Measurements from ENCODE around the gene EVI5. TPM values are rescaled to one million over a fixed set of nuclear protein-coding genes. Genes with fewer than 3 reads are reported as not detected.

The EVI5 gene
- total and polyA plus RNA-seq, 12 donors = 4.6 to 46.2 (median 24.6) TPM

DNA sequence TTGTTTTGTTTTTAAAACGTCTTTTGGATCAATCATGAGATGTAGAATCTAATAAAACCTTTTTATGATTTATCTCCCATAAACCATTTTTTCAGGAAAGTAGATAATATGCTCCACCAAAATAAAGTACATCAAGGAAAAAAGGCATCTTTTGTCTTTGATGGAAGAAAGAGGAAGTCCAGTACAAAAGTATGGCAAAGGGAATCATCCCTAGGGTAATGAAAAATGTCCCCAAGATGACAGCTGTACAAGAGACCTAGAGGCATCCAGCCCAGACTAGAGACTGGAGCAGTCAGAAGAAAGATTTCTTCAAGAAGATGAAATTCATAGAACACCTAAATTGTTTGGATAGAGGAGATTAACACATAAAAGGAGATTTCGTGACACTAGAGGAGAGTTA is 265.9 kb downstream of the EVI5 start:
- ATAC-seq (no peak), DNase-seq (no peak)
- Histone ChIP-seq H3K4me3 (no peak overlapping the region), H3K9me3 (no peaks in the 10 kb centered on the region), H3K27ac (no peak overlapping the region), H3K4me1 (no peaks in the 10 kb centered on the region), H3K27me3 (no peaks in the 10 kb centered on the region), H3K36me3 (peaks cover 0 to 20% (median 0%) of the 10 kb centered on the region in 9 donors)
- TF ChIP-seq, protein P1, sequence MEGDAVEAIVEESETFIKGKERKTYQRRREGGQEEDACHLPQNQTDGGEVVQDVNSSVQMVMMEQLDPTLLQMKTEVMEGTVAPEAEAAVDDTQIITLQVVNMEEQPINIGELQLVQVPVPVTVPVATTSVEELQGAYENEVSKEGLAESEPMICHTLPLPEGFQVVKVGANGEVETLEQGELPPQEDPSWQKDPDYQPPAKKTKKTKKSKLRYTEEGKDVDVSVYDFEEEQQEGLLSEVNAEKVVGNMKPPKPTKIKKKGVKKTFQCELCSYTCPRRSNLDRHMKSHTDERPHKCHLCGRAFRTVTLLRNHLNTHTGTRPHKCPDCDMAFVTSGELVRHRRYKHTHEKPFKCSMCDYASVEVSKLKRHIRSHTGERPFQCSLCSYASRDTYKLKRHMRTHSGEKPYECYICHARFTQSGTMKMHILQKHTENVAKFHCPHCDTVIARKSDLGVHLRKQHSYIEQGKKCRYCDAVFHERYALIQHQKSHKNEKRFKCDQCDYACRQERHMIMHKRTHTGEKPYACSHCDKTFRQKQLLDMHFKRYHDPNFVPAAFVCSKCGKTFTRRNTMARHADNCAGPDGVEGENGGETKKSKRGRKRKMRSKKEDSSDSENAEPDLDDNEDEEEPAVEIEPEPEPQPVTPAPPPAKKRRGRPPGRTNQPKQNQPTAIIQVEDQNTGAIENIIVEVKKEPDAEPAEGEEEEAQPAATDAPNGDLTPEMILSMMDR (IDR thresholded peaks at IDR 0.05) = no peak
- intact Hi-C loops (cut with DNase I) = no loop called here
- WGBS, 2 donors = 71 to 73% methylated on average over 2 of the region's 2 CpGs

DNA sequence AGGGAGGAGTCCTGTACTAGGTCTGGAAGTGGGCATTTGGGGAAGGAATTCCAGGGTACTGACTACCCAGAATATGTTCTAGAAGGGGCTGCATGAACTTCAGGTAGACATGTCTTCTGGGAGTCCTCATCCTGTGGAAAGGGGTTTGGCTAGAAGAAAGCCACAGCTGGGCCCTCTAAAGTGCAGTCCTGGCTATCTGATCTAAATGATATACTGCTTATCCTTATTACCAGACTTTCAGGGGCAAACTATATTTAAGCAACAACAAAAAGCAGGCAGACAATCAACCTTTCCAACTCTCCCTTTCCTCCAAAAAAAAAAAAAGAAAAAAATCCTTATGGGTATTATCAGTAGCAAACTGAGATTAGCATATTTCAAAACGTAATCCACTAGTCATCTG is 268.3 kb downstream of the EVI5 start:
- intact Hi-C loops (cut with DNase I) = no loop called here
- TF ChIP-seq, protein P1 (IDR thresholded peaks at IDR 0.05) = no peak
- ATAC-seq = no peak

DNA sequence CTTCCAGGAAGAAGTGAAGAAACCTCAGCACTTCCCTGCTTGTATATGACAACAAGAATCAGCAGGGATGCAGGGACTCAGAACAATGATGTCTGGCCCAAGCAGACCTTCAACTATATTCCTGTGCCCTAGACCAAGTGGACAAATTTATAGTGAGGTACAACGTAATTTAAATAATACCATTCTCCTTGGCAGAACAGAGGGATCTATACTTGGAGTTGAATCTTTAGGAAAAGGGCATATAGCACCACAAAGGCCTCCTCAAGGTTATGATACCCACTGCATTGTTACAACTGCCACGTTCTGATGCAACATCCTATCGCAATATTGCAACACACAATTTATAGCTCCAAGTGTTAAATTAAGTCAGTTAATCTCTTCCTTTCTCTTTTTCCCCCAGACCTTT is 269.1 kb downstream of the EVI5 start:
- 90 to 97% methylated on average over 3 of the region's 3 CpGs for WGBS, 2 donors
- H3K27me3 ChIP-seq = no peaks in the 10 kb centered on the region
- no peak overlapping the region for H3K4me3 ChIP-seq
- ATAC-seq (no peak), DNase-seq (no peak)
- TF ChIP-seq, protein P1 (IDR thresholded peaks at IDR 0.05) = no peak
- intact Hi-C loops (cut with DNase I) = no loop called here
- peaks cover 0 to 43% (median 0%) of the 10 kb centered on the region in 9 donors for H3K36me3 ChIP-seq
- H3K9me3 ChIP-seq = no peaks in the 10 kb centered on the region
- H3K27ac ChIP-seq = no peak overlapping the region
- H3K4me1 ChIP-seq = no peaks in the 10 kb centered on the region

More for the DNA sequence above, 268.3 kb downstream of the EVI5 start:
- no peak for DNase-seq
- 75 to 80% methylated on average over 1 of the region's 1 CpG for WGBS, 2 donors
- Histone ChIP-seq H3K4me3 (no peak overlapping the region), H3K36me3 (peaks cover 0 to 35% (median 0%) of the 10 kb centered on the region in 9 donors), H3K27ac (no peak overlapping the region), H3K27me3 (no peaks in the 10 kb centered on the region), H3K9me3 (no peaks in the 10 kb centered on the region), H3K4me1 (no peaks in the 10 kb centered on the region)

DNA sequence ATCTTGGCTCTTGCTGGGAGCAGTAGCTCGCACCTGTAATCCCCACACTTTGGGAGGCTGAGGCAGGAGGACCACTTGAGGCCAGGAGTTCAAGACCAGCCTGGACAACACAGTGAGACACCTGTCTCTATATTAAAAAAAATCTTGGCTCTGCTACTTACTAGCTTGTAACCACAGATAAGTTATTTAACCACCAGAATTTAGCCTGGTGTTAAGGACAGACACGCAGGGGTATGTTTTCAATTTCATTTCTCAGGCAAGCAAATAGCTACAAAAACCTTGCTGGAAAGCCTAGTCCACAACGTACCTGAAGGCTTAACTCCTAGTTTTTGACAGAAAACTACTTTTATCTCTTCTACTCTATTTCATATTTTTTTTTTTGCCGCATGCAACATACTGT is 273.4 kb downstream of the EVI5 start:
- H3K36me3 ChIP-seq = peaks cover 0 to 33% (median 0%) of the 10 kb centered on the region in 9 donors
- DNase-seq = no peak
- TF ChIP-seq, protein P1 (IDR thresholded peaks at IDR 0.05) = no peak
- intact Hi-C loops (cut with DNase I) = no loop called here
- WGBS, 2 donors = 91 to 96% methylated on average over 4 of the region's 4 CpGs
- no peak for ATAC-seq
- H3K27ac ChIP-seq = no peak overlapping the region
- no peaks in the 10 kb centered on the region for H3K27me3 ChIP-seq
- H3K4me3 ChIP-seq = no peak overlapping the region
- H3K4me1 ChIP-seq = no peaks in the 10 kb centered on the region
- H3K9me3 ChIP-seq = no peaks in the 10 kb centered on the region
